WTC11 (cell line): ENCODE data around the gene CD22. TPM values are rescaled to one million over a fixed set of nuclear protein-coding genes. Genes with fewer than 3 reads are reported as not detected.

Experiments
- ATAC-seq: fragments of 200-7000 bp; cut with Tn5 transposase; 2 replicates; pipeline ENCODE4 v1.10.0; 2021; ENCODE audit warnings: mild to moderate bottlenecking, moderate library complexity
- CTCF ChIA-PET: fragments of 300-600 bp; sonication (Branson Sonifier 250); formaldehyde crosslinking; loops from one replicate; lab custom pipeline; 2021; ENCODE audit warnings: antibody characterized with exemption; lab: Charles Lee
- POLR2A ChIA-PET: fragments of 350-600 bp; sonication (Branson Sonifier 250); formaldehyde crosslinking; loops from one replicate; lab custom pipeline; 2021; ENCODE audit warnings: antibody characterized with exemption; lab: Charles Lee
- DNase-seq: peaks from one replicate; pipeline ENCODE4 v3.0.0; 2021; ENCODE audit warnings: low spot score
- H3K27ac Mint-ChIP-seq: 2 replicates; pipeline ENCODE4 v1.8.0; 2021; ENCODE audit warnings: mixed read lengths
- H3K27me3 Mint-ChIP-seq: 2 replicates; pipeline ENCODE4 v1.8.0; 2021; ENCODE audit warnings: low read depth, mild to moderate bottlenecking, moderate library complexity, mixed read lengths
- H3K36me3 Mint-ChIP-seq: 2 replicates; pipeline ENCODE4 v1.8.0; 2021; ENCODE audit warnings: mixed read lengths
- H3K4me1 Mint-ChIP-seq: 2 replicates; pipeline ENCODE4 v1.8.0; 2022; ENCODE audit warnings: mixed read lengths
- H3K4me3 Mint-ChIP-seq: 2 replicates; pipeline ENCODE4 v1.8.0; 2021; ENCODE audit warnings: mild to moderate bottlenecking, moderate library complexity, mixed read lengths
- H3K9me3 Mint-ChIP-seq: 2 replicates; pipeline ENCODE4 v1.8.0; 2021; ENCODE audit warnings: mixed read lengths
- CREB1 ChIP-seq: sonication (generic); formaldehyde crosslinking; IDR thresholded peaks from 2 replicates; pipeline ENCODE4 v1.8.0; 2023; ENCODE audit warnings: mild to moderate bottlenecking, missing genetic modification reagents
- E2F4 ChIP-seq: sonication (generic); formaldehyde crosslinking; IDR thresholded peaks from 2 replicates; pipeline ENCODE4 v1.8.1; 2022; ENCODE audit warnings: low read depth, mild to moderate bottlenecking, moderate library complexity, missing genetic modification reagents, borderline replicate concordance
- FOXK1 ChIP-seq: sonication (generic); formaldehyde crosslinking; IDR thresholded peaks from 2 replicates; pipeline ENCODE4 v1.8.0; 2022; ENCODE audit warnings: mild to moderate bottlenecking, moderate library complexity, missing genetic modification reagents
- FOXP4 ChIP-seq: sonication (generic); formaldehyde crosslinking; IDR thresholded peaks from 2 replicates; pipeline ENCODE4 v1.8.0; 2022; ENCODE audit warnings: mild to moderate bottlenecking, missing genetic modification reagents
- GABPB1 ChIP-seq: sonication (generic); formaldehyde crosslinking; IDR thresholded peaks from 2 replicates; pipeline ENCODE4 v1.8.1; 2023; ENCODE audit warnings: mild to moderate bottlenecking, missing genetic modification reagents
- GTF2I ChIP-seq: fragments of 250-450 bp; sonication (Bioruptor Pico); conservative IDR thresholded peaks from 2 replicates; pipeline ENCODE4 v1.4.0; 2021; ENCODE audit warnings: mild to moderate bottlenecking
- HMGXB4 ChIP-seq: sonication (generic); formaldehyde crosslinking; IDR thresholded peaks from 2 replicates; pipeline ENCODE4 v1.8.1; 2023; ENCODE audit warnings: mild to moderate bottlenecking, moderate library complexity, missing genetic modification reagents
- IRF1 ChIP-seq: sonication (generic); formaldehyde crosslinking; IDR thresholded peaks from 2 replicates; pipeline ENCODE4 v1.8.0; 2023; ENCODE audit warnings: missing genetic modification reagents
- NR1H2 ChIP-seq: sonication (generic); formaldehyde crosslinking; IDR thresholded peaks from 2 replicates; pipeline ENCODE4 v1.9.0; 2021; ENCODE audit warnings: mild to moderate bottlenecking, moderate library complexity, missing genetic modification reagents
- NR2C2 ChIP-seq: sonication (generic); formaldehyde crosslinking; IDR thresholded peaks from 2 replicates; pipeline ENCODE4 v1.8.0; 2022; ENCODE audit warnings: mild to moderate bottlenecking, missing genetic modification reagents
- PREB ChIP-seq: sonication (generic); formaldehyde crosslinking; IDR thresholded peaks from 2 replicates; pipeline ENCODE4 v1.8.1; 2022; ENCODE audit warnings: mild to moderate bottlenecking, missing genetic modification reagents, moderate library complexity, borderline replicate concordance
- RORB ChIP-seq: fragments of 250-450 bp; sonication (Bioruptor Pico); IDR thresholded peaks from 2 replicates; pipeline ENCODE4 v1.9.0; 2021; ENCODE audit warnings: mild to moderate bottlenecking
- SMAD3 ChIP-seq: sonication (generic); formaldehyde crosslinking; IDR thresholded peaks from 2 replicates; pipeline ENCODE4 v1.8.0; 2022; ENCODE audit warnings: missing genetic modification reagents, mild to moderate bottlenecking, borderline replicate concordance
- SOX15 ChIP-seq: fragments of 250-450 bp; sonication (Bioruptor Pico); IDR thresholded peaks from 2 replicates; pipeline ENCODE4 v1.9.0; 2021; ENCODE audit warnings: mild to moderate bottlenecking
- USF1 ChIP-seq: sonication (generic); formaldehyde crosslinking; IDR thresholded peaks from 2 replicates; pipeline ENCODE4 v1.8.0; 2022; ENCODE audit warnings: mild to moderate bottlenecking, missing genetic modification reagents
- ZNF232 ChIP-seq: sonication (generic); formaldehyde crosslinking; IDR thresholded peaks from 2 replicates; pipeline ENCODE4 v1.8.0; 2022; ENCODE audit warnings: mild to moderate bottlenecking, missing genetic modification reagents
- ZNF416 ChIP-seq: fragments of 250-450 bp; sonication (Bioruptor Pico); IDR thresholded peaks from 2 replicates; pipeline ENCODE4 v1.9.0; 2021; ENCODE audit warnings: mild to moderate bottlenecking, inconsistent platforms
- total RNA-seq: library from RNA; stranded (reverse); gene quantifications from 3 replicates; pipeline ENCODE4 v1.2.3, GENCODE V29; 2021
- TF ChIP-seq, protein P1 (sequence below): fragments of 250-450 bp; sonication (Bioruptor Pico); IDR thresholded peaks from 2 replicates; pipeline ENCODE4 v1.9.0; 2021; ENCODE audit warnings: moderate library complexity, mild to moderate bottlenecking, inconsistent platforms, borderline replicate concordance
- TF ChIP-seq, protein P2 (sequence below): sonication (generic); formaldehyde crosslinking; IDR thresholded peaks from 2 replicates; pipeline ENCODE4 v1.8.0; 2022; ENCODE audit warnings: mild to moderate bottlenecking, missing genetic modification reagents
- TF ChIP-seq, protein P3 (sequence below): sonication (generic); formaldehyde crosslinking; conservative IDR thresholded peaks from 2 replicates; pipeline ENCODE4 v1.8.1; 2022; ENCODE audit warnings: mild to moderate bottlenecking, missing genetic modification reagents

The CD22 gene
- total RNA-seq, 1 experiment from 2014 or later, result 0.28 TPM

- Mint-ChIP-seq H3K27ac (no peak overlapping the region), H3K4me1 (no peaks in the 10 kb centered on the region), H3K27me3 (peaks cover 15% of the 10 kb centered on the region), H3K4me3 (no peak overlapping the region), H3K9me3 (peaks cover 42% of the 10 kb centered on the region), H3K36me3 (peaks cover 29% of the 10 kb centered on the region)
- TF ChIP-seq FOXK1 (CRISPR knock-in tag), result no peak
- TF ChIP-seq SMAD3, result no peak
- no peak for TF ChIP-seq SOX15 (CRISPR knock-in tag)
- TF ChIP-seq, protein P1, sequence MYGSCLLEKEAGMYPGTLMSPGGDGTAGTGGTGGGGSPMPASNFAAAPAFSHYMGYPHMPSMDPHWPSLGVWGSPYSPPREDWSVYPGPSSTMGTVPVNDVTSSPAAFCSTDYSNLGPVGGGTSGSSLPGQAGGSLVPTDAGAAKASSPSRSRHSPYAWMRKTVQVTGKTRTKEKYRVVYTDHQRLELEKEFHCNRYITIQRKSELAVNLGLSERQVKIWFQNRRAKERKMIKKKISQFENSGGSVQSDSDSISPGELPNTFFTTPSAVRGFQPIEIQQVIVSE (CRISPR knock-in tag), result no peak
- TF ChIP-seq HMGXB4, result no peak
- TF ChIP-seq, protein P2, sequence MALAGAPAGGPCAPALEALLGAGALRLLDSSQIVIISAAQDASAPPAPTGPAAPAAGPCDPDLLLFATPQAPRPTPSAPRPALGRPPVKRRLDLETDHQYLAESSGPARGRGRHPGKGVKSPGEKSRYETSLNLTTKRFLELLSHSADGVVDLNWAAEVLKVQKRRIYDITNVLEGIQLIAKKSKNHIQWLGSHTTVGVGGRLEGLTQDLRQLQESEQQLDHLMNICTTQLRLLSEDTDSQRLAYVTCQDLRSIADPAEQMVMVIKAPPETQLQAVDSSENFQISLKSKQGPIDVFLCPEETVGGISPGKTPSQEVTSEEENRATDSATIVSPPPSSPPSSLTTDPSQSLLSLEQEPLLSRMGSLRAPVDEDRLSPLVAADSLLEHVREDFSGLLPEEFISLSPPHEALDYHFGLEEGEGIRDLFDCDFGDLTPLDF (CRISPR knock-in tag), result no peak
- TF ChIP-seq RORB (CRISPR knock-in tag), result no peak
- TF ChIP-seq E2F4, result no peak
- TF ChIP-seq PREB (CRISPR knock-in tag), result no peak
- TF ChIP-seq FOXP4, result no peak
- no peak for TF ChIP-seq USF1 (CRISPR knock-in tag)
- no peak for TF ChIP-seq ZNF232 (CRISPR knock-in tag)
- TF ChIP-seq GTF2I (CRISPR knock-in tag), result no peak
- no peak for TF ChIP-seq GABPB1
- ChIA-PET CTCF (no interaction called here), POLR2A (no interaction called here)
- no peak for ATAC-seq
- no peak for DNase-seq
Measured at GRCh38 chr19:35388277-35389054, 59.5 kb downstream of the CD22 start.

- CTCF ChIA-PET, result no interaction called here
- TF ChIP-seq ZNF416, result no peak
- TF ChIP-seq, protein P3, sequence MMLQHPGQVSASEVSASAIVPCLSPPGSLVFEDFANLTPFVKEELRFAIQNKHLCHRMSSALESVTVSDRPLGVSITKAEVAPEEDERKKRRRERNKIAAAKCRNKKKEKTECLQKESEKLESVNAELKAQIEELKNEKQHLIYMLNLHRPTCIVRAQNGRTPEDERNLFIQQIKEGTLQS (CRISPR knock-in tag), result no peak
- TF ChIP-seq NR1H2 (CRISPR knock-in tag), result no peak
- TF ChIP-seq CREB1, result no peak
- TF ChIP-seq NR2C2 (CRISPR knock-in tag), result no peak
- no peak for TF ChIP-seq IRF1 (CRISPR knock-in tag)
- H3K27ac Mint-ChIP-seq, result no peak overlapping the region
- no peak overlapping the region for H3K4me3 Mint-ChIP-seq
- POLR2A ChIA-PET, result no interaction called here
- no peak for ATAC-seq
- no peak for DNase-seq
- peaks cover 24% of the 10 kb centered on the region for H3K36me3 Mint-ChIP-seq
- peaks cover 37% of the 10 kb centered on the region for H3K9me3 Mint-ChIP-seq
- H3K4me1 Mint-ChIP-seq, result no peaks in the 10 kb centered on the region
- peaks cover 15% of the 10 kb centered on the region for H3K27me3 Mint-ChIP-seq
Measured at GRCh38 chr19:35389192-35389861, 60.3 kb downstream of the CD22 start.
